ENCODE results near the gene THEM4. TPM values are rescaled to one million over a fixed set of nuclear protein-coding genes. Genes with fewer than 3 reads are reported as not detected.

THEM4 gene
- total RNA-seq, 2 experiments from 2014 or later, result 24.0 to 24.5 TPM

DNA sequence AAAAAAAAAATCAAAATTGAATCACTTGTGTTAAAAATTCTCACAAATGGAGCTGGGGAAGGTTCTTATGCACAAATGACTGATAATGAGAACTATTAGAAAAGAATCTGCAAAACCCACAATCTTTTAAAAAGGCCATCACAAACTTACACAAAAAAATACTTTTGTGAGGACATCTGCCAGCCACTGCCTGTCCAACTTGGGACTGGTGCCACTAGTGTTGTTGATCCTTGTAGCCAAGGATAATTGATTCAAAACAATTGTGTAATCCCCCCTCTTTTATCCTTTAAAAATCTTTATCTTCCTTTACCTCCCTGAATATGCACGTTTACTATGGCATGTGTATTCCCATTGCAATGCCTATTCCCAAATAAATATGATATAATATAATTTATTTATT lies 39.2 kb upstream of the THEM4 start:
- H3K36me3 Mint-ChIP-seq (ENCODE audit: low read depth), result no peaks in the 10 kb centered on the region
- intact Hi-C loops (cut with DNase I, micrococcal nuclease), result no loop called here

DNA sequence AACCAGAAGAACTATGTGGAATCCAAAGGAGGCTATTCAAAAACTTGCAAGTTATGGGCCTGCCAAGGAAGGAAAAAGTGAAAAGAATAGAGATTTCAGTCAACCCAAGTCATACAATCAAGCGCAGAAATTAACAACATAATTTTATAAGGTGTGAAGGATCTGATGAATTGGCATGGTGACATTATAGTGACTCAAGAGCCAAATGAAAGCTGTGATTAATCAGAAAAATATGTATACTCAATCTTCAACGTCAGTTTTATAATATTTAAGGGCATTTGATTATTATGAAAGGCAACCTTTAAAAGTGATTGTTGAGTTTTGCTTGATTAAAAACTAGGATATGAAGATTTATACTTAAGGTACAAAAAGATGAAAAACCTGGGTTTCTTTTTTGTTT lies 37.8 kb upstream of the THEM4 start:
- ATAC-seq (ENCODE audit: poor library complexity) (no peak), DNase-seq (no peak)
- Histone ChIP-seq H3K27me3 (ENCODE audit: control insufficient read depth in 1 of 2, insufficient read depth in 2 of 2, low read length in 2 of 2) (no peaks in the 10 kb centered on the region), H3K36me3 (ENCODE audit: insufficient read depth, low read length) (no peaks in the 10 kb centered on the region), H3K4me1 (ENCODE audit: insufficient read depth, low read length) (peaks cover 40% of the 10 kb centered on the region), H3K4me3 (ENCODE audit: low read length) (no peak overlapping the region), H3K9me3 (ENCODE audit: control insufficient read depth in 1 of 2, insufficient read depth in 1 of 2, low read length in 2 of 2) (no peaks in the 10 kb centered on the region), H3K27ac (ENCODE audit: low read depth in 1 of 2, low read length in 2 of 2) (peak overlapping the region in 1 of 2 donors; percentile 85)
- no peaks in the 10 kb centered on the region for H3K9me3 Mint-ChIP-seq
- peaks cover 37% of the 10 kb centered on the region for H3K4me1 Mint-ChIP-seq (ENCODE audit: low read depth)
- no peak overlapping the region for H3K4me3 Mint-ChIP-seq
- TF ChIP-seq, protein P1, sequence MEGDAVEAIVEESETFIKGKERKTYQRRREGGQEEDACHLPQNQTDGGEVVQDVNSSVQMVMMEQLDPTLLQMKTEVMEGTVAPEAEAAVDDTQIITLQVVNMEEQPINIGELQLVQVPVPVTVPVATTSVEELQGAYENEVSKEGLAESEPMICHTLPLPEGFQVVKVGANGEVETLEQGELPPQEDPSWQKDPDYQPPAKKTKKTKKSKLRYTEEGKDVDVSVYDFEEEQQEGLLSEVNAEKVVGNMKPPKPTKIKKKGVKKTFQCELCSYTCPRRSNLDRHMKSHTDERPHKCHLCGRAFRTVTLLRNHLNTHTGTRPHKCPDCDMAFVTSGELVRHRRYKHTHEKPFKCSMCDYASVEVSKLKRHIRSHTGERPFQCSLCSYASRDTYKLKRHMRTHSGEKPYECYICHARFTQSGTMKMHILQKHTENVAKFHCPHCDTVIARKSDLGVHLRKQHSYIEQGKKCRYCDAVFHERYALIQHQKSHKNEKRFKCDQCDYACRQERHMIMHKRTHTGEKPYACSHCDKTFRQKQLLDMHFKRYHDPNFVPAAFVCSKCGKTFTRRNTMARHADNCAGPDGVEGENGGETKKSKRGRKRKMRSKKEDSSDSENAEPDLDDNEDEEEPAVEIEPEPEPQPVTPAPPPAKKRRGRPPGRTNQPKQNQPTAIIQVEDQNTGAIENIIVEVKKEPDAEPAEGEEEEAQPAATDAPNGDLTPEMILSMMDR (IDR thresholded peaks at IDR 0.05), result no peak
- no peaks in the 10 kb centered on the region for H3K36me3 Mint-ChIP-seq (ENCODE audit: low read depth)
- CTCF ChIA-PET, result interaction anchor here (0.8 to 2.3 kb wide), 4 partner anchors 13 to 87 kb away, joined by 3 to 8 read pairs (median 6); partner anchors contain the start of gene THEM4
- no peaks in the 10 kb centered on the region for H3K27me3 Mint-ChIP-seq
- H3K27ac Mint-ChIP-seq, result peak overlapping the region; percentile 88
- POLR2A ChIA-PET, result no interaction called here
- intact Hi-C loops (cut with DNase I, micrococcal nuclease), result loop anchor here in 1 of 2 experiments (1.0 kb wide), 1 partner anchor 32 kb away; no protein-coding TSS in a partner anchor

More for the DNA sequence above, 39.2 kb upstream of the THEM4 start:
- POLR2A ChIA-PET, result no interaction called here
- Mint-ChIP-seq H3K27ac (no peak overlapping the region), H3K4me1 (ENCODE audit: low read depth) (peaks cover 33% of the 10 kb centered on the region), H3K4me3 (no peak overlapping the region), H3K27me3 (no peaks in the 10 kb centered on the region), H3K9me3 (no peaks in the 10 kb centered on the region)
- CTCF ChIA-PET, result no interaction called here
- TF ChIP-seq, protein P1 (IDR thresholded peaks at IDR 0.05), result no peak
- no peak for DNase-seq
- Histone ChIP-seq H3K4me3 (ENCODE audit: low read length) (no peak overlapping the region), H3K9me3 (ENCODE audit: control insufficient read depth in 1 of 2, insufficient read depth in 1 of 2, low read length in 2 of 2) (no peaks in the 10 kb centered on the region), H3K36me3 (ENCODE audit: insufficient read depth, low read length) (no peaks in the 10 kb centered on the region), H3K27me3 (ENCODE audit: control insufficient read depth in 1 of 2, insufficient read depth in 2 of 2, low read length in 2 of 2) (no peaks in the 10 kb centered on the region), H3K4me1 (ENCODE audit: insufficient read depth, low read length) (peaks cover 35% of the 10 kb centered on the region), H3K27ac (ENCODE audit: low read depth in 1 of 2, low read length in 2 of 2) (no peak overlapping the region)
- no peak for ATAC-seq (ENCODE audit: poor library complexity)

DNA sequence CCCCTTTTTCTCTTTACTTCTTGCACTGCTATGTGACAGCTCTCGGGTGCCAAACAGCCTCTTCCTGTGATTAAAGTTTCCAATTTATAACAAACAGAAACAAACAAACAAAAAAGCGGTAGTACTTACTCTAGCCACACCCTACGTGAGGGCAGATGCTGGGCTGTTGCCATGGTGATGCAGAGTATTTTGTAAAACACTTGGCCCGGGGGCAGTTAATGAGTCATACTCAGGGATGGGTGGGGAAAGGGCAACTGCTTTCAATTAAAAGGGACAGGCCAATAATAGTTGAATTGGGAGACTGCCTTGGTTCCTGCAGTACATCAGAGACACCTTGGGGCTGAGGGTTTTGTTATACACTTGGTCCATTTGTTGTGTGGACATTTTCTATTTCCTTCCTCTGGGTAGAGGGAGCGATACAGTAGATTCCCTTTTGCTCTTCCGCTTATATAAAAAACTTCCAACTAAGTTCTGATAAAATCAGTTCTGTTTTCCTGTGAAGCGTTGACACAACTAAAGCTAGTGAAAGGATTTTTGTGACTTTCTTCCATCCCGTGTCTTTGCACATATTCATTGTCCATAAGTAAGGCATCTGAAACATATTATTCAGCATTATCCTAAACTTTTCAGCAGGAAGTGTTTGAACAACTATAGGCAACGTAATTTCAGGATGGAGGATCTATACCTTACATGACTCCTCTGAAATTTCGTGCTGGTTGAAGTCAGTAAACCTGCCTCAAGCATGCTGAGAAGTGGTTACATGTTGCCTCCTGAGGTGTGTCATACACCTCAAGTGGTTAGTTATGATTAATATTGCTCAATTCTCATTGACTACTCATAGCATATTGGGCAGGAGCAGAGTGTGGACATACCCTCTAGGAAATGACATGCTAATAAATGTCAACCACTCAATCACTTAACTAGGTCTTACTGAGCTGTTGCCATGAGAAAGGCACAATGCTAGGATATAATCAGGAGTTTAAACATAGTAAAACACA lies 36.7 kb upstream of the THEM4 start:
- Mint-ChIP-seq H3K27ac (peak overlapping the region; percentile 88), H3K9me3 (no peaks in the 10 kb centered on the region), H3K27me3 (peaks cover 4% of the 10 kb centered on the region), H3K4me1 (ENCODE audit: low read depth) (peaks cover 43% of the 10 kb centered on the region), H3K4me3 (peak overlapping the region; percentile 28), H3K36me3 (ENCODE audit: low read depth) (no peaks in the 10 kb centered on the region)
- intact Hi-C loops (cut with DNase I, micrococcal nuclease), result no loop called here
- peak; percentile 65 for ATAC-seq (ENCODE audit: poor library complexity)
- no peaks in the 10 kb centered on the region for H3K36me3 ChIP-seq (ENCODE audit: insufficient read depth, low read length)
- ChIA-PET CTCF (interaction anchor here (0.6 to 2.3 kb wide), 6 partner anchors 12 to 88 kb away, joined by 3 to 8 read pairs (median 5); partner anchors contain the start of gene THEM4), POLR2A (interaction anchor here (0.6 to 1.0 kb wide), 2 partner anchors 12 to 37 kb away, joined by 3 read pairs; no protein-coding TSS in a partner anchor)
- no peaks in the 10 kb centered on the region for H3K27me3 ChIP-seq (ENCODE audit: control insufficient read depth in 1 of 2, insufficient read depth in 2 of 2, low read length in 2 of 2)
- H3K27ac ChIP-seq (ENCODE audit: low read depth in 1 of 2, low read length in 2 of 2), result peak overlapping the region; percentile 49 to 85
- no peaks in the 10 kb centered on the region for H3K9me3 ChIP-seq (ENCODE audit: control insufficient read depth in 1 of 2, insufficient read depth in 1 of 2, low read length in 2 of 2)
- H3K4me3 ChIP-seq (ENCODE audit: low read length), result no peak overlapping the region
- peaks cover 49% of the 10 kb centered on the region for H3K4me1 ChIP-seq (ENCODE audit: insufficient read depth, low read length)
- DNase-seq, result peak; percentile 55 to 97 (median 75)
- TF ChIP-seq, protein P1 (IDR thresholded peaks at IDR 0.05), result no peak
